H9 (cell line): ENCODE results near the gene ANGEL2. TPM values are rescaled to one million over a fixed set of nuclear protein-coding genes. Genes with fewer than 3 reads are reported as not detected.

Experiments used
- DNase-seq: peaks from one replicate; pipeline ENCODE4 v3.0.0-alpha.2; 2017
- H2AFZ ChIP-seq: one replicate; pipeline ENCODE4 v1.6.1; 2013; ENCODE audit warnings: mild to moderate bottlenecking, low read length, control low read depth, moderate library complexity
- H2AK5ac ChIP-seq: 2 replicates; pipeline ENCODE4 v1.6.1; 2013; ENCODE audit warnings: low read length, control low read depth, mixed read lengths; ENCODE audit not compliant: insufficient read length
- H2BK120ac ChIP-seq: one replicate; pipeline ENCODE4 v1.6.1; 2013; ENCODE audit warnings: low read depth, mild to moderate bottlenecking, low read length, control low read depth, inconsistent platforms; ENCODE audit not compliant: poor library complexity, severe bottlenecking
- H2BK12ac ChIP-seq: 2 replicates; pipeline ENCODE4 v1.6.1; 2013; ENCODE audit warnings: low read length, control low read depth, mixed read lengths, low read depth; ENCODE audit not compliant: insufficient read length
- H2BK15ac ChIP-seq: 2 replicates; pipeline ENCODE4 v1.6.1; 2013; ENCODE audit warnings: low read depth, low read length, control low read depth
- H2BK20ac ChIP-seq: one replicate; pipeline ENCODE4 v1.6.1; 2013; ENCODE audit warnings: low read depth, mild to moderate bottlenecking, low read length, control low read depth, inconsistent platforms; ENCODE audit not compliant: poor library complexity, severe bottlenecking
- H2BK5ac ChIP-seq: 2 replicates; pipeline ENCODE4 v1.6.1; 2013; ENCODE audit warnings: low read length, control low read depth, mixed read lengths; ENCODE audit not compliant: insufficient read length
- H3K14ac ChIP-seq: 2 replicates; pipeline ENCODE4 v1.6.1; 2013; ENCODE audit warnings: low read length, control low read depth; ENCODE audit not compliant: insufficient read depth
- H3K18ac ChIP-seq: 2 replicates; pipeline ENCODE4 v1.6.1; 2013; ENCODE audit warnings: low read depth, mild to moderate bottlenecking, mixed read lengths, low read length, control low read depth; ENCODE audit not compliant: insufficient read length
- H3K23ac ChIP-seq: 2 replicates; pipeline ENCODE4 v1.6.1; 2013; ENCODE audit warnings: low read length, control low read depth, mixed read lengths, low read depth; ENCODE audit not compliant: insufficient read length
- H3K23me2 ChIP-seq: 2 replicates; pipeline ENCODE4 v1.6.1; 2013; ENCODE audit warnings: low read depth, mild to moderate bottlenecking, mixed read lengths, low read length, control low read depth; ENCODE audit not compliant: insufficient read length, poor library complexity, severe bottlenecking
- H3K27ac ChIP-seq: 2 replicates; pipeline ENCODE4 v1.5.1; 2013; ENCODE audit warnings: low read length, control low read depth, mixed read lengths, low read depth; ENCODE audit not compliant: insufficient read length
- H3K27me3 ChIP-seq: 2 replicates; pipeline ENCODE4 v1.6.1; 2013; ENCODE audit warnings: low read length, control low read depth, inconsistent platforms; ENCODE audit not compliant: insufficient read depth
- H3K4ac ChIP-seq: 2 replicates; pipeline ENCODE4 v1.6.1; 2013; ENCODE audit warnings: low read depth, mild to moderate bottlenecking, control low read depth, inconsistent platforms, low read length, moderate library complexity
- H3K4me1 ChIP-seq: 2 replicates; pipeline ENCODE4 v1.6.1; 2013; ENCODE audit warnings: low read length, control low read depth, inconsistent platforms; ENCODE audit not compliant: insufficient read depth
- H3K4me2 ChIP-seq: 2 replicates; pipeline ENCODE4 v1.6.1; 2013; ENCODE audit warnings: low read length, control low read depth, mixed read lengths; ENCODE audit not compliant: insufficient read length, insufficient read depth
- H3K56ac ChIP-seq: 2 replicates; pipeline ENCODE4 v1.6.1; 2013; ENCODE audit warnings: low read depth, mild to moderate bottlenecking, mixed read lengths, low read length, control low read depth; ENCODE audit not compliant: insufficient read length
- H3K79me1 ChIP-seq: 2 replicates; pipeline ENCODE4 v1.6.1; 2013; ENCODE audit warnings: low read depth, mild to moderate bottlenecking, moderate library complexity, low read length, control low read depth, inconsistent platforms; ENCODE audit not compliant: insufficient read depth, poor library complexity, severe bottlenecking
- H3K79me2 ChIP-seq: 2 replicates; pipeline ENCODE4 v1.6.1; 2013; ENCODE audit warnings: low read length, control low read depth, inconsistent platforms; ENCODE audit not compliant: insufficient read depth
- H3K9ac ChIP-seq: 2 replicates; pipeline ENCODE4 v1.6.1; 2013; ENCODE audit warnings: low read length, control low read depth, mixed read lengths; ENCODE audit not compliant: insufficient read length; ENCODE audit errors: extremely low read depth
- H3K9me3 ChIP-seq: one replicate; pipeline ENCODE4 v1.6.1; 2013; ENCODE audit warnings: low read depth, low read length, inconsistent platforms; ENCODE audit not compliant: control insufficient read depth
- H3T11ph ChIP-seq: one replicate; pipeline ENCODE4 v1.6.1; 2013; ENCODE audit warnings: mild to moderate bottlenecking, low read length, control low read depth, inconsistent platforms
- H4K20me1 ChIP-seq: one replicate; pipeline ENCODE4 v1.6.1; 2013; ENCODE audit not compliant: control insufficient read depth, insufficient read length, insufficient read depth
- H4K5ac ChIP-seq: 2 replicates; pipeline ENCODE4 v1.6.1; 2013; ENCODE audit warnings: low read depth, mild to moderate bottlenecking, mixed read lengths, low read length, control low read depth; ENCODE audit not compliant: insufficient read length
- H4K8ac ChIP-seq: replicated peaks from 2 replicates; pipeline ENCODE4 v1.6.1; 2013; ENCODE audit warnings: low read length, control low read depth, mixed read lengths, low read depth; ENCODE audit not compliant: insufficient read length
- H4K91ac ChIP-seq: 2 replicates; pipeline ENCODE4 v1.6.1; 2013; ENCODE audit warnings: low read depth, mild to moderate bottlenecking, moderate library complexity, mixed read lengths, low read length, control low read depth; ENCODE audit not compliant: insufficient read length
- H3K27ac Mint-ChIP-seq, 3 experiments: 2 replicates in 2 of 3; 3 replicates in 1 of 3; pipeline ENCODE4 v1.8.0; 2020 to 2021; ENCODE audit warnings: mixed read lengths in 3 of 3, mild to moderate bottlenecking in 1 of 3, moderate library complexity in 1 of 3
- H3K27me3 Mint-ChIP-seq: 2 replicates; pipeline ENCODE4 v1.8.0; 2021; ENCODE audit warnings: low read depth, mild to moderate bottlenecking, moderate library complexity, mixed read lengths
- H3K36me3 Mint-ChIP-seq, 3 experiments: 2 replicates in 2 of 3; 3 replicates in 1 of 3; pipeline ENCODE4 v1.8.0; 2020 to 2021; ENCODE audit warnings: low read depth in 3 of 3, mixed read lengths in 3 of 3; ENCODE audit not compliant: insufficient read depth in 1 of 3
- H3K4me1 Mint-ChIP-seq, 2 experiments: 2 replicates each; pipeline ENCODE4 v1.8.0; 2020; ENCODE audit warnings: mixed read lengths in 2 of 2
- H3K4me3 Mint-ChIP-seq, 2 experiments: 2 replicates in 1 of 2; 3 replicates in 1 of 2; pipeline ENCODE4 v1.8.0; 2020 to 2021; ENCODE audit warnings: mild to moderate bottlenecking in 2 of 2, mixed read lengths in 2 of 2, moderate library complexity in 1 of 2
- H3K9me3 Mint-ChIP-seq, 2 experiments: 2 replicates in 1 of 2; 3 replicates in 1 of 2; pipeline ENCODE4 v1.8.0; 2020; ENCODE audit warnings: mild to moderate bottlenecking in 2 of 2, mixed read lengths in 2 of 2, moderate library complexity in 1 of 2
- CTCF ChIP-seq: fragments of 200-600 bp; sonication (generic); conservative IDR thresholded peaks from 3 replicates; pipeline ENCODE4 v1.8.0; 2021; ENCODE audit warnings: antibody characterized with exemption, mild to moderate bottlenecking
- WGBS: extraction: QIAGEN DNeasy Blood & Tissue Kit; methylation state at CpG from one replicate; pipeline ENCODE4 v1.1.7; 2013; ENCODE audit warnings: missing lambda C conversion rate, low lambda C conversion rate, mixed read lengths; ENCODE audit not compliant: insufficient read length; ENCODE audit errors: extremely low coverage; 5-methylcytosine and 5-hydroxymethylcytosine counted together
- total RNA-seq: library from RNA; stranded (reverse); gene quantifications from 2 replicates; pipeline ENCODE4 v1.2.1, GENCODE V29; 2021

The ANGEL2 gene
- total RNA-seq, 1 experiment from 2014 or later = 47.8 TPM

- H2BK15ac ChIP-seq = no peak overlapping the region
- peaks cover 4% of the 10 kb centered on the region; the same call in 1 of the 2 replicates for H3K4me1 ChIP-seq
- H3K9me3 ChIP-seq = no peaks in the 10 kb centered on the region
- no peak overlapping the region for H2AK5ac ChIP-seq
- no peak overlapping the region for H4K5ac ChIP-seq
- H3K56ac ChIP-seq = no peak overlapping the region
- no peak overlapping the region for H2AFZ ChIP-seq
- no peak overlapping the region for H3K18ac ChIP-seq
- H3K79me1 ChIP-seq = no peaks in the 10 kb centered on the region
- Mint-ChIP-seq H3K9me3 (peaks cover 0 to 4% of the 10 kb centered on the region in 2 experiments; a peak in 3 of 5 replicates), H3K27me3 (no peaks in the 10 kb centered on the region; the same call in 1 of the 2 replicates), H3K36me3 (peaks cover 0 to 8% (median 3%) of the 10 kb centered on the region in 3 experiments; a peak in 1 of 7 replicates), H3K4me3 (no peak overlapping the region), H3K4me1 (peaks cover 18 to 20% of the 10 kb centered on the region in 2 experiments), H3K27ac (no peak overlapping the region)
- H2BK5ac ChIP-seq = no peak overlapping the region
- H4K20me1 ChIP-seq = no peaks in the 10 kb centered on the region
- no peak for DNase-seq
- no peak overlapping the region for H3K4me2 ChIP-seq
- no peaks in the 10 kb centered on the region for H3K23me2 ChIP-seq
- no CpG with 5 or more reads among the region's 6 CpGs for WGBS
- no peak overlapping the region for H4K91ac ChIP-seq
- no peak overlapping the region for H3K9ac ChIP-seq
- H2BK120ac ChIP-seq = no peak overlapping the region
- no peaks in the 10 kb centered on the region for H3K27me3 ChIP-seq
- no peak overlapping the region for H3K14ac ChIP-seq
- no peak overlapping the region for H3K27ac ChIP-seq
- no peak overlapping the region for H2BK20ac ChIP-seq
- H3K23ac ChIP-seq = no peak overlapping the region
- no peaks in the 10 kb centered on the region for H3K79me2 ChIP-seq
- H3T11ph ChIP-seq = no peak overlapping the region
- no peak overlapping the region for H4K8ac ChIP-seq
- no peak for TF ChIP-seq CTCF
- H2BK12ac ChIP-seq = no peak overlapping the region
- no peak overlapping the region for H3K4ac ChIP-seq
These were observed 72.8 kb downstream of the ANGEL2 start for GRCh38 chr1:212942679-212943392.

Other genes with a start within 250 kb of the ANGEL2 start
- 48.3 and 49.3 TPM in 2 replicates for gene NSL1, start 224.1 kb downstream of the ANGEL2 start, total RNA-seq
- 13.8 and 14.2 TPM in 2 replicates for gene TATDN3, start 224.0 kb downstream of the ANGEL2 start, total RNA-seq
- gene SPATA45, start 168.2 kb downstream of the ANGEL2 start, total RNA-seq = 0.66 and 0.68 TPM in 2 replicates
- gene FLVCR1, start 157.6 kb downstream of the ANGEL2 start, total RNA-seq = 53.6 and 55.2 TPM in 2 replicates
- gene VASH2, start 65.3 kb downstream of the ANGEL2 start, total RNA-seq = 76.1 and 79.5 TPM in 2 replicates
- 15.9 and 16.9 TPM in 2 replicates for gene RPS6KC1, start 35.4 kb upstream of the ANGEL2 start, total RNA-seq